ENCODE measurements around the gene NMRAL1. TPM values are rescaled to one million over a fixed set of nuclear protein-coding genes. Genes with fewer than 3 reads are reported as not detected.
A peak's percentile ranks its signal among the peaks of the same experiment; 100 is the strongest.

NMRAL1 gene
- total RNA-seq (46.7 and 48.6 TPM in 2 replicates), polyA plus RNA-seq (42.6 and 68.8 TPM in 2 replicates), polyA minus RNA-seq (27.4 and 43.9 TPM in 2 replicates)
- total RNA-seq (2013): 16.8 TPM

GRCh38 chr16:4474192-4474961, at the start of gene NMRAL1:
Gene NMRAL1, minus strand, starts transcription at chr16:4474625. Its CDS starts 493 bp downstream, at chr16:4474132.
- H3K27ac ChIP-seq (ENCODE audit: low read length in 2 of 2): peak within 1 kb of the TSS; percentile 15 to 74
- H3K9ac ChIP-seq (ENCODE audit: low read length): peak within 1 kb of the TSS; percentile 75
- peak within 1 kb of the TSS; percentile 97 for H3K4me2 ChIP-seq (replicated peaks; ENCODE audit: low read depth, low read length, poor library complexity, severe bottlenecking)
- DNase-seq: peak; percentile 82
- peak within 1 kb of the TSS; percentile 92 for H2AFZ ChIP-seq (ENCODE audit: insufficient read depth, low read depth, low read length, poor library complexity, severe bottlenecking)
- CTCF ChIA-PET: interaction anchor here (0.7 to 5.5 kb wide), 3 partner anchors 32 to 142 kb away, joined by 3 to 70 read pairs (median 3); no protein-coding TSS in a partner anchor
- H4K20me1 ChIP-seq (ENCODE audit: control insufficient read depth, insufficient read depth, low read length, poor library complexity, severe bottlenecking): peaks cover 10% of the 10 kb centered on the region
- TF ChIP-seq EZH2 (IDR thresholded peaks at IDR 0.05; ENCODE audit: borderline replicate concordance, insufficient read depth, low read depth, low read length, poor library complexity, severe bottlenecking): no peak
- no peak for TF ChIP-seq CTCF (IDR thresholded peaks at IDR 0.05)
- Mint-ChIP-seq H3K9me3 (ENCODE audit: insufficient read depth) (no peaks in the 10 kb centered on the region), H3K27ac (peak within 1 kb of the TSS; percentile 81), H3K4me3 (peak within 1 kb of the TSS; percentile 81), H3K27me3 (no peaks in the 10 kb centered on the region), H3K4me1 (peaks cover 33% of the 10 kb centered on the region)
- POLR2A ChIA-PET: interaction anchor here (0.6 to 0.7 kb wide), 2 partner anchors 31 to 598 kb away, joined by 3 read pairs; no protein-coding TSS in a partner anchor
- WGBS (ENCODE audit: insufficient coverage): under 1% methylated on average over 55 of the region's 60 CpGs
- peak; percentile 42 for ATAC-seq (ENCODE audit: low read depth)
- peaks cover 39% of the 10 kb centered on the region for H3K79me2 ChIP-seq (ENCODE audit: control insufficient read depth, insufficient read depth, low read length)
- intact Hi-C loops (cut with micrococcal nuclease): no loop called here
- H3K27me3 ChIP-seq (replicated peaks in 1 of 4; ENCODE audit: control extremely low read depth in 1 of 4, control insufficient read depth in 3 of 4, insufficient read depth in 4 of 4, low read length in 3 of 4): no peaks in the 10 kb centered on the region
- peaks cover 0 to under 1% of the 10 kb centered on the region in 2 experiments for H3K36me3 ChIP-seq (replicated peaks in 1 of 2; ENCODE audit: control extremely low read depth in 1 of 2, control insufficient read depth in 1 of 2, extremely low read depth in 1 of 2, insufficient read depth in 2 of 2, low read length in 1 of 2)
- H3K4me1 ChIP-seq (ENCODE audit: control insufficient read depth in 2 of 2, insufficient read depth in 2 of 2, low read length in 2 of 2): peaks cover 19 to 37% of the 10 kb centered on the region in 2 donors
- H3K4me3 ChIP-seq (ENCODE audit: control extremely low read depth in 1 of 5, extremely low read depth in 1 of 5, insufficient read depth in 1 of 5, low read depth in 2 of 5, low read length in 4 of 5): peak within 1 kb of the TSS in 4 of 5 experiments; percentile 58 to 76 (median 60)
- peaks cover 0 to 4% (median 0%) of the 10 kb centered on the region in 3 donors for H3K9me3 ChIP-seq (ENCODE audit: control extremely low read depth in 1 of 3, control insufficient read depth in 2 of 3, insufficient read depth in 1 of 3, low read length in 2 of 3)

GRCh38 chr16:4523686-4524085, 49.3 kb upstream of the NMRAL1 start:
- H3K27me3 ChIP-seq (replicated peaks in 1 of 4; ENCODE audit: control extremely low read depth in 1 of 4, control insufficient read depth in 3 of 4, insufficient read depth in 4 of 4, low read length in 3 of 4): no peaks in the 10 kb centered on the region
- ChIA-PET POLR2A (no interaction called here), CTCF (interaction anchor here (0.7 to 1.4 kb wide), 2 partner anchors 18 to 25 kb away, joined by 3 to 5 read pairs; no protein-coding TSS in a partner anchor)
- DNase-seq: no peak
- H3K9ac ChIP-seq (ENCODE audit: low read length): no peak overlapping the region
- H3K9me3 ChIP-seq (ENCODE audit: control extremely low read depth in 1 of 3, control insufficient read depth in 2 of 3, insufficient read depth in 1 of 3, low read length in 2 of 3): peaks cover 0 to 9% (median 0%) of the 10 kb centered on the region in 3 donors
- H4K20me1 ChIP-seq (ENCODE audit: control insufficient read depth, insufficient read depth, low read length, poor library complexity, severe bottlenecking): no peaks in the 10 kb centered on the region
- no peak for TF ChIP-seq EZH2 (IDR thresholded peaks at IDR 0.05; ENCODE audit: borderline replicate concordance, insufficient read depth, low read depth, low read length, poor library complexity, severe bottlenecking)
- TF ChIP-seq CTCF (IDR thresholded peaks at IDR 0.05): no peak
- H3K4me3 Mint-ChIP-seq: no peak overlapping the region
- H3K4me1 ChIP-seq (ENCODE audit: control insufficient read depth in 2 of 2, insufficient read depth in 2 of 2, low read length in 2 of 2): peaks cover 0 to 14% of the 10 kb centered on the region in 2 donors
- H3K27ac Mint-ChIP-seq: no peak overlapping the region
- H3K4me1 Mint-ChIP-seq: peaks cover 12% of the 10 kb centered on the region
- 86% methylated on average over 2 of the region's 4 CpGs for WGBS (ENCODE audit: insufficient coverage)
- H3K9me3 Mint-ChIP-seq (ENCODE audit: insufficient read depth): no peaks in the 10 kb centered on the region
- H3K79me2 ChIP-seq (ENCODE audit: control insufficient read depth, insufficient read depth, low read length): peaks cover 64% of the 10 kb centered on the region
- H3K27me3 Mint-ChIP-seq: no peaks in the 10 kb centered on the region
- no peak overlapping the region for H2AFZ ChIP-seq (ENCODE audit: insufficient read depth, low read depth, low read length, poor library complexity, severe bottlenecking)
- H3K36me3 ChIP-seq (replicated peaks in 1 of 2; ENCODE audit: control extremely low read depth in 1 of 2, control insufficient read depth in 1 of 2, extremely low read depth in 1 of 2, insufficient read depth in 2 of 2, low read length in 1 of 2): no peaks in the 10 kb centered on the region
- ATAC-seq (ENCODE audit: low read depth): no peak
- no peak overlapping the region for H3K4me2 ChIP-seq (replicated peaks; ENCODE audit: low read depth, low read length, poor library complexity, severe bottlenecking)
- H3K4me3 ChIP-seq (ENCODE audit: control extremely low read depth in 1 of 5, extremely low read depth in 1 of 5, insufficient read depth in 1 of 5, low read depth in 2 of 5, low read length in 4 of 5): no peak overlapping the region
- intact Hi-C loops (cut with micrococcal nuclease): no loop called here
- no peak overlapping the region for H3K27ac ChIP-seq (ENCODE audit: low read length in 2 of 2)

Data from B cell (primary cell).